ENCODE measurements around the gene SCAPER. TPM values are rescaled to one million over a fixed set of nuclear protein-coding genes. Genes with fewer than 3 reads are reported as not detected.

The SCAPER gene
- total and polyA plus RNA-seq, 2 donors (not counting 1 experiment from before 2014, with no cell fraction given), result 8.3 to 61.6 TPM

- intact Hi-C loops (cut with micrococcal nuclease), result no loop called here
- H3K27me3 Mint-ChIP-seq, result no peaks in the 10 kb centered on the region
- Histone ChIP-seq H3K9ac (ENCODE audit: low read length) (no peak overlapping the region), H3K79me2 (ENCODE audit: control insufficient read depth, insufficient read depth, low read length) (no peaks in the 10 kb centered on the region), H3K4me3 (ENCODE audit: control extremely low read depth in 1 of 5, extremely low read depth in 1 of 5, insufficient read depth in 1 of 5, low read depth in 2 of 5, low read length in 4 of 5) (no peak overlapping the region), H3K27ac (ENCODE audit: low read length in 2 of 2) (no peak overlapping the region), H3K4me1 (ENCODE audit: control insufficient read depth in 2 of 2, insufficient read depth in 2 of 2, low read length in 2 of 2) (no peaks in the 10 kb centered on the region), H3K9me3 (ENCODE audit: control extremely low read depth in 1 of 3, control insufficient read depth in 2 of 3, insufficient read depth in 1 of 3, low read length in 2 of 3) (no peaks in the 10 kb centered on the region), H2AFZ (ENCODE audit: insufficient read depth, low read depth, low read length, poor library complexity, severe bottlenecking) (no peak overlapping the region), H3K36me3 (replicated peaks in 1 of 2; ENCODE audit: control extremely low read depth in 1 of 2, control insufficient read depth in 1 of 2, extremely low read depth in 1 of 2, insufficient read depth in 2 of 2, low read length in 1 of 2) (no peaks in the 10 kb centered on the region), H4K20me1 (ENCODE audit: control insufficient read depth, insufficient read depth, low read length, poor library complexity, severe bottlenecking) (no peaks in the 10 kb centered on the region), H3K27me3 (replicated peaks in 1 of 4; ENCODE audit: control extremely low read depth in 1 of 4, control insufficient read depth in 3 of 4, insufficient read depth in 4 of 4, low read length in 3 of 4) (no peaks in the 10 kb centered on the region), H3K4me2 (replicated peaks; ENCODE audit: low read depth, low read length, poor library complexity, severe bottlenecking) (no peak overlapping the region)
- POLR2A ChIA-PET, result no interaction called here
- DNase-seq (no peak), ATAC-seq (ENCODE audit: low read depth) (no peak)
- no peaks in the 10 kb centered on the region for H3K4me1 Mint-ChIP-seq
- no peak for TF ChIP-seq EZH2 (IDR thresholded peaks at IDR 0.05; ENCODE audit: borderline replicate concordance, insufficient read depth, low read depth, low read length, poor library complexity, severe bottlenecking)
- no peak for TF ChIP-seq CTCF (IDR thresholded peaks at IDR 0.05)
- H3K9me3 Mint-ChIP-seq (ENCODE audit: insufficient read depth), result no peaks in the 10 kb centered on the region
- H3K27ac Mint-ChIP-seq, result no peak overlapping the region
- H3K4me3 Mint-ChIP-seq, result no peak overlapping the region
- CTCF ChIA-PET, result no interaction called here
- whole genome bisulfite sequencing (ENCODE audit: insufficient coverage), result no CpG with 5 or more reads among the region's 2 CpGs
Measured at GRCh38 chr15:76386178-76386577, 519.0 kb downstream of the SCAPER start.

GRCh38 chr15:76384409-76384808 is 520.7 kb downstream of the SCAPER start:
- H3K4me1 ChIP-seq (ENCODE audit: control insufficient read depth in 2 of 2, insufficient read depth in 2 of 2, low read length in 2 of 2), result no peaks in the 10 kb centered on the region
- ChIA-PET POLR2A (no interaction called here), CTCF (no interaction called here)
- ATAC-seq (ENCODE audit: low read depth), result no peak
- intact Hi-C loops (cut with micrococcal nuclease), result no loop called here
- Mint-ChIP-seq H3K27me3 (no peaks in the 10 kb centered on the region), H3K27ac (no peak overlapping the region), H3K9me3 (ENCODE audit: insufficient read depth) (no peaks in the 10 kb centered on the region), H3K4me1 (no peaks in the 10 kb centered on the region), H3K4me3 (no peak overlapping the region)
- no peak overlapping the region for H3K9ac ChIP-seq (ENCODE audit: low read length)
- no peak overlapping the region for H2AFZ ChIP-seq (ENCODE audit: insufficient read depth, low read depth, low read length, poor library complexity, severe bottlenecking)
- WGBS (ENCODE audit: insufficient coverage), result no CpG with 5 or more reads among the region's 2 CpGs
- H3K27ac ChIP-seq (ENCODE audit: low read length in 2 of 2), result no peak overlapping the region
- no peak for DNase-seq
- H3K4me3 ChIP-seq (ENCODE audit: control extremely low read depth in 1 of 5, extremely low read depth in 1 of 5, insufficient read depth in 1 of 5, low read depth in 2 of 5, low read length in 4 of 5), result no peak overlapping the region
- H4K20me1 ChIP-seq (ENCODE audit: control insufficient read depth, insufficient read depth, low read length, poor library complexity, severe bottlenecking), result no peaks in the 10 kb centered on the region
- no peak for TF ChIP-seq CTCF (IDR thresholded peaks at IDR 0.05)
- no peak for TF ChIP-seq EZH2 (IDR thresholded peaks at IDR 0.05; ENCODE audit: borderline replicate concordance, insufficient read depth, low read depth, low read length, poor library complexity, severe bottlenecking)
- no peaks in the 10 kb centered on the region for H3K79me2 ChIP-seq (ENCODE audit: control insufficient read depth, insufficient read depth, low read length)
- H3K9me3 ChIP-seq (ENCODE audit: control extremely low read depth in 1 of 3, control insufficient read depth in 2 of 3, insufficient read depth in 1 of 3, low read length in 2 of 3), result no peaks in the 10 kb centered on the region
- H3K27me3 ChIP-seq (replicated peaks in 1 of 4; ENCODE audit: control extremely low read depth in 1 of 4, control insufficient read depth in 3 of 4, insufficient read depth in 4 of 4, low read length in 3 of 4), result no peaks in the 10 kb centered on the region
- no peaks in the 10 kb centered on the region for H3K36me3 ChIP-seq (replicated peaks in 1 of 2; ENCODE audit: control extremely low read depth in 1 of 2, control insufficient read depth in 1 of 2, extremely low read depth in 1 of 2, insufficient read depth in 2 of 2, low read length in 1 of 2)
- no peak overlapping the region for H3K4me2 ChIP-seq (replicated peaks; ENCODE audit: low read depth, low read length, poor library complexity, severe bottlenecking)
